Right lobe of liver (tissue), 4 donors: ENCODE results near the gene CENPP.

Experiments used
- POLR2A ChIP-seq: fragments of 450-650 bp; IDR thresholded peaks from one replicate; pipeline ENCODE4 v1.6.1; 2017; ENCODE audit warnings: antibody characterized with exemption, mild to moderate bottlenecking
- TF ChIP-seq, protein P1 (sequence below), 4 donors: fragments of 200-600 bp in 3 of 4; fragments of 450-650 bp in 1 of 4; IDR thresholded peaks; one replicate each; pipeline versions ENCODE4 v1.5.1 to v1.8.0; 2016 to 2022; ENCODE audit warnings: antibody characterized with exemption in 4 of 4, mild to moderate bottlenecking in 2 of 4
- donor health status: DM: no; HTN: no; CAD: no.
- donor health status: DM: no; HTN: no; CAD: no.
- donor health status: DM: no; HTN: yes; CAD: no.

GRCh38 chr9:92501671-92502393 lies 176.1 kb downstream of the CENPP start:
- TF ChIP-seq, protein P1, sequence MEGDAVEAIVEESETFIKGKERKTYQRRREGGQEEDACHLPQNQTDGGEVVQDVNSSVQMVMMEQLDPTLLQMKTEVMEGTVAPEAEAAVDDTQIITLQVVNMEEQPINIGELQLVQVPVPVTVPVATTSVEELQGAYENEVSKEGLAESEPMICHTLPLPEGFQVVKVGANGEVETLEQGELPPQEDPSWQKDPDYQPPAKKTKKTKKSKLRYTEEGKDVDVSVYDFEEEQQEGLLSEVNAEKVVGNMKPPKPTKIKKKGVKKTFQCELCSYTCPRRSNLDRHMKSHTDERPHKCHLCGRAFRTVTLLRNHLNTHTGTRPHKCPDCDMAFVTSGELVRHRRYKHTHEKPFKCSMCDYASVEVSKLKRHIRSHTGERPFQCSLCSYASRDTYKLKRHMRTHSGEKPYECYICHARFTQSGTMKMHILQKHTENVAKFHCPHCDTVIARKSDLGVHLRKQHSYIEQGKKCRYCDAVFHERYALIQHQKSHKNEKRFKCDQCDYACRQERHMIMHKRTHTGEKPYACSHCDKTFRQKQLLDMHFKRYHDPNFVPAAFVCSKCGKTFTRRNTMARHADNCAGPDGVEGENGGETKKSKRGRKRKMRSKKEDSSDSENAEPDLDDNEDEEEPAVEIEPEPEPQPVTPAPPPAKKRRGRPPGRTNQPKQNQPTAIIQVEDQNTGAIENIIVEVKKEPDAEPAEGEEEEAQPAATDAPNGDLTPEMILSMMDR (IDR thresholded peaks at IDR 0.05) = peak; percentile 54 to 67 (median 60)
- no peak for TF ChIP-seq POLR2A
